Fibroblast of skin of abdomen (primary cell): ENCODE measurements around the gene CKMT2.
"Not testable (repeated sequence)": the region's sequence is repeated elsewhere in the genome, so short reads cannot be mapped to it uniquely, and the experiment has no call there.

Experiments used
- DNase-seq: peaks from one replicate; pipeline ENCODE4 v3.0.0-alpha.2; 2013

The CKMT2 gene

GRCh38 chr5:81252904-81253303, 19.8 kb downstream of the CKMT2 start:
- no peak for DNase-seq

GRCh38 chr5:81253875-81254274, 20.8 kb downstream of the CKMT2 start:
- DNase-seq, result no peak

DNA sequence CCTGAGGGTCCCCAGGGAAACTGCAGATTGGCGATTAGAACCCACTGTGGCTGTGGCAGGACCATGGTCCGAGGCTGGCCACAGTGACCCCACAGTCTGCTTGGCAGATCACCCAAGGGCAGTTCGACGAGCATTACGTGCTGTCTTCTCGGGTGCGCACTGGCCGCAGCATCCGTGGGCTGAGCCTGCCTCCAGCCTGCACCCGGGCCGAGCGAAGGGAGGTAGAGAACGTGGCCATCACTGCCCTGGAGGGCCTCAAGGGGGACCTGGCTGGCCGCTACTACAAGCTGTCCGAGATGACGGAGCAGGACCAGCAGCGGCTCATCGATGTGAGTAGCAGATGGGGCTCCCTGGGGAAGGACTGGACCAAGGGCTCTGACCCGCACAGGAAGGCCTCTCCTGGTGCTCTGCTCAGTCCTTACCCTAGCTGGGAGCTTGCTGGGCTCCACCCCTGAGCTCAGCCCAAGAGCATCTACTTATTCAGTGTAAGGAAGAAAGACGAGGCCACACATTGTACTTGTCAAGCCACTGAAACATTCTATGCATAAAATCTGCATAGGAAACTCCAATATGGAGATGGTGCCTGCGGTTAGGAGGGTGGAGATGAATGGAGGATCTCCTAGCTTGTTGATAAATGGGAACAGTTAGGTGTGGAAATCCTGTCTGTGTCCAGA, 21.9 kb downstream of the CKMT2 start:
- DNase-seq, result no peak

DNA sequence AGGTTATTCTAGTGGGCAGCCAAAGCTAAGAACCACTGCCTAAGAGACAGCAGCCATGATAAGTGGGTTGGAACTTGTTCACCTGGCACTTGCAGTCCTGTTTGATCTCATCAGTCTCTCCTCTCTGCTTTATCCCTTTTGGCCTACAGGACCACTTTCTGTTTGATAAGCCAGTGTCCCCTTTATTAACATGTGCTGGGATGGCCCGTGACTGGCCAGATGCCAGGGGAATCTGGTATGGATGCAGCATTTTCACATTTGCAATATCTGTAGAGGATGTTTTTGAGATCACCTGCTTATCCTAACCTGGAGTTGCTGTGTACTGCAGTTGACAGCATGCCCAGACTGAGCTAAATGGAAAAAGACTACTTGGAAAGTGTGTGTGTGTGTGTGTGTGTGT, 23.6 kb downstream of the CKMT2 start:
- DNase-seq, result no peak

DNA sequence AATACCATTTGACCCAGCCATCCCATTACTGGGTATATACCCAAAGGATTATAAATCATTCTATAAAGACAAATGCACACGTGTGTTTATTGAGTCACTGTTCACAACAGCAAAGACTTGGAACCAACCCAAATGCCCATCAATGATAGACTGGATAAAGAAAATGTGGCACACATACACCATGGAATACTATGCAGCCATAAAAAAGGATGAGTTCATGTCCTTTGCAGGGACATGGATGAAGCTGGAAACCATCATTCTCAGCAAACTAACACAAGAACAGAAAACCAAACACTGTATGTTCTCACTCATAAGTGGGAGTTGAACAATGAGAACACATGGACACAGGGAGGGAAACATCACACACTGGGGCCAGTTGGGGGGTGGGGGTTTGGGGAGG, 29.7 kb downstream of the CKMT2 start:
- DNase-seq, result not testable (repeated sequence)

- DNase-seq, result peak; percentile 16
These were observed 32.0 kb downstream of the CKMT2 start for GRCh38 chr5:81265101-81265500.

- peak; percentile 88 for DNase-seq
These were observed 35.5 kb downstream of the CKMT2 start for GRCh38 chr5:81268521-81269196.

- DNase-seq, result no peak
These were observed 36.8 kb downstream of the CKMT2 start for GRCh38 chr5:81269751-81270393.

DNA sequence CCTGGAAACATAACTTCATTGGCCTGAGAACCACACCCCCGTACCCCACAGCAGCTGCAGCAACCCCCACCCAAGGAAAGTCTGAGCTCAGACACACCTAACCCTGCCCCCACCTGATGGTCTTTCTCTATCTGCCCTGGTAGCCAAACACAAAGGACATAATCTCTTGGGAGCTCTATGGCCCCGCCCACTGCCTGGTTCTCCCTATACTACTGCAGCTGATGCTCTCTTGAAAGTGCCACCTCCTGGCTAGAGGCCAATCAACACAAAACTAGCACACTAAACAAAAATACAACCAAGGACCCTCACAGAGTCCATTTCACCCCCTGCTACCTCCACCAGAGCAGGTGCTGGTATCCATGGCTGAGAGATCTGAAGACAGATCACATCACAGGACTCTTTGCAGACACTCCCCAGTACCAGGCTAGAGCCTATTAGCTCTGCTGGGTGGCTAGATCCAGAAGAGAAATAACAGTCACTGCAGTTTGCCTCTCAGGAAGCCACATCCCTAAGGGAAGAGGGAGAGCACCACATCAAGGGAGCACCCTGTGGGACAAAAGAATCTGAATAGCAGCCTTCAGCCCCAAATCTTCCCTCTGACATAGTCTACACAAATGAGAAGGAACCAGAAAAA, 37.4 kb downstream of the CKMT2 start:
- not testable (repeated sequence) for DNase-seq

GRCh38 chr5:81283976-81284375, 50.9 kb downstream of the CKMT2 start:
- DNase-seq, result no peak

- DNase-seq, result no peak
These were observed 53.0 kb downstream of the CKMT2 start for GRCh38 chr5:81286059-81286617.

DNA sequence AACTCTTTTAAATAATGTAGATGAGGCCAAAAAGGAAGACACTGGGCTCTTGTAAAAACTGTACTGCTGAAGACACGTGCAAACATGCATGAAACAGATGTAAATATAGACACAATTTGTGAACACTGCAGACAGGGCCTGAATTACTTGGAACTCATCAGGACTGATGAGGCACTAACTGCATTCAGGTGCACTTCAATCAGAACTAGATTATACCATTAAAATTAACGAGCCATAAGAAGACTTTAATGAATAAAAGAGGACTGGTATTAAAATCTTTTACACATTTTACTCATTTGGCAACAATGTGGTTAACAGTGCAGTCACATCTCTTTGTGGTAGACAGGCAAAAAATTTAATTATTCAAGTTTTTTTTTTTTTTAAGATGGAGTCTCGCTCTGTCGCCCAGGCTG, 54.9 kb downstream of the CKMT2 start:
- no peak for DNase-seq

- no peak for DNase-seq
These were observed 57.0 kb downstream of the CKMT2 start for GRCh38 chr5:81290146-81290545.

GRCh38 chr5:81292130-81292529, 59.0 kb downstream of the CKMT2 start:
- no peak for DNase-seq

DNA sequence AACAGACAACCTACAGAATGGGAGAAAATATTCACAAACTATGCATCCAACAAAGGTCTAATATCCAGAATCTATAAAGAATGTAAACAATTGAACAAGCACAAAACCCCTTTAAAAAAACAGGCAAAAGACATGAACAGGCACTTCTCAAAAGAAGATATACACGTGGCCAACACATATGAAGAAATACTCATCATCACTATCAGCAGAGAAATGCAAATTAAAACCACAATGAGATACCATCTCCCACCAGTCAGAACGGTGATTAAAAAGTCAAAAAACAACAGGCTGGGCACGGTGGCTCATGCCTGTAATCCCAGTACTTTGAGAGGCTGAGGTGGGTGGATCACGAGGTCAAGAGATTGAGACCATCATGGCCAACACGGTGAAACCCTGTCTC, 60.9 kb downstream of the CKMT2 start:
- DNase-seq, result not testable (repeated sequence)

DNA sequence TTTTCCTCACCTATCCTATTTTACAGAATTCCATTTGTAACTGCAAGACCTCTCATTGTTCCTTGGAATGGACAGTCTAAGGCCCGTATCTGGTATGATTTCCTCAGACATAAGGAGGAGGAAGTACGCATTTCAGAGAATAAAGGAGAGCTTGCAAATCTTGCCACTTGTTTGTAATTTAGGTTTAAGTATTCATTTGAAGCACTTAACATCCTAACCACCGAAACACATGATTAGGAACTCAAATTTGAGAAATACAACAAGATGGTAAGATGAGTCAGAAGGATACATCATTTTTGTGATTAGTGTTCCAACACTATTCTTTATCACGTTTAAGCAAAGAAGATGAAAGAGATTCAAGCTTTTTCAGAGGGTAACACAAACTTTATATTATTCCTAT, 64.4 kb downstream of the CKMT2 start:
- no peak for DNase-seq

GRCh38 chr5:81300921-81301270, 67.8 kb downstream of the CKMT2 start:
- DNase-seq, result no peak

- DNase-seq, result peak; percentile 96
These were observed 68.3 kb downstream of the CKMT2 start, which contains the start of gene ZCCHC9 for GRCh38 chr5:81301271-81302015. Gene ZCCHC9 (plus strand): TSS chr5:81301587. CDS start chr5:81304758, 3,171 bp downstream.

DNA sequence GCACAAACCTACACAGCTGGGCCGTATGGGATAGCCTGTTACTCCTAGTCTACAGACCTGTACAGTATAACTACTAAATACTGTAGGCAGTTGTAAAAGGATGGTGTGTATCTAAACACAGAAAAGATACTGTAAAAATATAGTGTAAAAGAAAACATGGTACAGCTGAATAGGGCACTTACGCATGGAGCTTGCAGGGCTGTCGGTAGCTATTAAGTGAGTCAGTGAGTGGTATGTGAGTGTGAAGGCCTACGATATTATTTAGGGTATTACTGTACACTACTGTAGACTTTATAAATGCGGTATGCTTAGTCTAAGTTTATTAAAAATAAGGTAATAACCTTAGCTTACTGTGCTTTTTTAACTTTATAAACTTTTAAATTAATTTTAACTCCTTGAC, 69.5 kb downstream of the CKMT2 start:
- DNase-seq, result peak; percentile 14

GRCh38 chr5:81303563-81303962, 70.4 kb downstream of the CKMT2 start:
- DNase-seq, result peak; percentile 48

- DNase-seq, result no peak
These were observed 72.7 kb downstream of the CKMT2 start for GRCh38 chr5:81305785-81306184.

DNA sequence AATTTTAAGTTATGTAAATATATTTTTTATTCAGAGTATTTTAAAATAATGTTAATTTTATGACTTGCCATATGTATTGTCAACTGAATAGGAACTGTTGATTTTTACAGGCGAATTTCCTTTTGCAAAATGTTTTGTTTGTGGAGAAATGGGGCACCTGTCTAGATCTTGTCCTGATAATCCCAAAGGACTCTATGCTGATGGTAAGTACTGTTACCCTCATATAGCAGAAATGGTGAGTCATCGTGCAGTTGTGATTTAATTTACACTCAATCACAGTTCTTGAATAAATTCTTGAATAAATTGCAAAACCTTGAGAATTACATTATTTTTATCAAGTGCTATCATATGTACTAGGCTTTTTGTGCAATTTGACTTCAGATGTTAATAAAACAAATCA, 75.7 kb downstream of the CKMT2 start:
- no peak for DNase-seq
